ENCODE measurements around the gene BORCS6. TPM values are rescaled to one million over a fixed set of nuclear protein-coding genes. Genes with fewer than 3 reads are reported as not detected.

The BORCS6 gene
- total and polyA plus RNA-seq, 2 of the 13 experiments (the other 11 are each of a cell fraction or from before 2014, with no cell fraction given), result 2.0 to 5.1 TPM

GRCh38 chr17:8210761-8211458, 20.9 kb upstream of the BORCS6 start (continued):
- TF ChIP-seq SP5 (CRISPR knock-in tag; IDR thresholded peaks at IDR 0.05; ENCODE audit: borderline replicate concordance, low read depth) (peak; percentile 95), ZMAT3 (CRISPR knock-in tag; conservative IDR thresholded peaks at IDR 0.05) (no peak), NR2C2 (CRISPR knock-in tag; IDR thresholded peaks at IDR 0.05; ENCODE audit: borderline replicate concordance) (no peak), AGO2 (optimal IDR thresholded peaks at IDR 0.05; ENCODE audit: low read depth, low read length) (no peak), KMT2B (CRISPR knock-in tag; IDR thresholded peaks at IDR 0.05) (peak; percentile 23; the same call in 1 of the 2 replicates), IRF2 (CRISPR knock-in tag; IDR thresholded peaks at IDR 0.05) (0 out of 2 replicates have a peak, but pooled peaks have one; percentile 1), ZNF704 (CRISPR knock-in tag; IDR thresholded peaks at IDR 0.05; ENCODE audit: borderline replicate concordance) (no peak), EP300 (IDR thresholded peaks at IDR 0.05; ENCODE audit: low read depth in 2 of 2, low read length in 2 of 2) (peak; percentile 37 to 76; a peak in 3 of 4 replicates), EP300 (CRISPR knock-in tag; IDR thresholded peaks at IDR 0.05; ENCODE audit: borderline replicate concordance) (no peak), ZNF513 (CRISPR knock-in tag; conservative IDR thresholded peaks at IDR 0.05) (no peak), PAWR (CRISPR knock-in tag; IDR thresholded peaks at IDR 0.05; ENCODE audit: borderline replicate concordance) (no peak), KLF6 (CRISPR knock-in tag; IDR thresholded peaks at IDR 0.05) (no peak), TBL1XR1 (IDR thresholded peaks at IDR 0.05; ENCODE audit: borderline replicate concordance, low read length, partially characterized antibody) (no peak), ZNF713 (CRISPR knock-in tag; IDR thresholded peaks at IDR 0.05) (no peak), ZNF24 (IDR thresholded peaks at IDR 0.05) (no peak), CEBPZ (IDR thresholded peaks at IDR 0.05; ENCODE audit: low read length) (no peak), SIX1 (CRISPR knock-in tag; IDR thresholded peaks at IDR 0.05; ENCODE audit: borderline replicate concordance) (no peak), ZNF775 (CRISPR knock-in tag; IDR thresholded peaks at IDR 0.05; ENCODE audit: borderline replicate concordance) (no peak), TCF7 (IDR thresholded peaks at IDR 0.05; ENCODE audit: low read depth) (peak; percentile 67), MED8 (CRISPR knock-in tag; IDR thresholded peaks at IDR 0.05; ENCODE audit: insufficient replicate concordance) (no peak), ZFP1 (CRISPR knock-in tag; IDR thresholded peaks at IDR 0.05) (no peak), MIER3 (CRISPR knock-in tag; IDR thresholded peaks at IDR 0.05; ENCODE audit: borderline replicate concordance) (no peak; the same call in 1 of the 2 replicates)
- TF ChIP-seq, protein P1, sequence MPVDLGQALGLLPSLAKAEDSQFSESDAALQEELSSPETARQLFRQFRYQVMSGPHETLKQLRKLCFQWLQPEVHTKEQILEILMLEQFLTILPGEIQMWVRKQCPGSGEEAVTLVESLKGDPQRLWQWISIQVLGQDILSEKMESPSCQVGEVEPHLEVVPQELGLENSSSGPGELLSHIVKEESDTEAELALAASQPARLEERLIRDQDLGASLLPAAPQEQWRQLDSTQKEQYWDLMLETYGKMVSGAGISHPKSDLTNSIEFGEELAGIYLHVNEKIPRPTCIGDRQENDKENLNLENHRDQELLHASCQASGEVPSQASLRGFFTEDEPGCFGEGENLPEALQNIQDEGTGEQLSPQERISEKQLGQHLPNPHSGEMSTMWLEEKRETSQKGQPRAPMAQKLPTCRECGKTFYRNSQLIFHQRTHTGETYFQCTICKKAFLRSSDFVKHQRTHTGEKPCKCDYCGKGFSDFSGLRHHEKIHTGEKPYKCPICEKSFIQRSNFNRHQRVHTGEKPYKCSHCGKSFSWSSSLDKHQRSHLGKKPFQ (CRISPR knock-in tag; IDR thresholded peaks at IDR 0.05; ENCODE audit: insufficient replicate concordance), result no peak

Data from HepG2 (cell line).